HTERT RPE-1 (cell line): ENCODE results near the gene SMIM24.
"Not testable (repeated sequence)": the region's sequence is repeated elsewhere in the genome, so short reads cannot be mapped to it uniquely, and the experiment has no call there.

ENCODE experiments used
- in situ Hi-C: fragments of 300-500 bp; cut with MboI; formaldehyde crosslinking; loops from 4 replicates; pipeline ENCODE4 v1.14.3; 2020; ENCODE audit warnings: low sequenced_read_pairs

SMIM24 gene

DNA sequence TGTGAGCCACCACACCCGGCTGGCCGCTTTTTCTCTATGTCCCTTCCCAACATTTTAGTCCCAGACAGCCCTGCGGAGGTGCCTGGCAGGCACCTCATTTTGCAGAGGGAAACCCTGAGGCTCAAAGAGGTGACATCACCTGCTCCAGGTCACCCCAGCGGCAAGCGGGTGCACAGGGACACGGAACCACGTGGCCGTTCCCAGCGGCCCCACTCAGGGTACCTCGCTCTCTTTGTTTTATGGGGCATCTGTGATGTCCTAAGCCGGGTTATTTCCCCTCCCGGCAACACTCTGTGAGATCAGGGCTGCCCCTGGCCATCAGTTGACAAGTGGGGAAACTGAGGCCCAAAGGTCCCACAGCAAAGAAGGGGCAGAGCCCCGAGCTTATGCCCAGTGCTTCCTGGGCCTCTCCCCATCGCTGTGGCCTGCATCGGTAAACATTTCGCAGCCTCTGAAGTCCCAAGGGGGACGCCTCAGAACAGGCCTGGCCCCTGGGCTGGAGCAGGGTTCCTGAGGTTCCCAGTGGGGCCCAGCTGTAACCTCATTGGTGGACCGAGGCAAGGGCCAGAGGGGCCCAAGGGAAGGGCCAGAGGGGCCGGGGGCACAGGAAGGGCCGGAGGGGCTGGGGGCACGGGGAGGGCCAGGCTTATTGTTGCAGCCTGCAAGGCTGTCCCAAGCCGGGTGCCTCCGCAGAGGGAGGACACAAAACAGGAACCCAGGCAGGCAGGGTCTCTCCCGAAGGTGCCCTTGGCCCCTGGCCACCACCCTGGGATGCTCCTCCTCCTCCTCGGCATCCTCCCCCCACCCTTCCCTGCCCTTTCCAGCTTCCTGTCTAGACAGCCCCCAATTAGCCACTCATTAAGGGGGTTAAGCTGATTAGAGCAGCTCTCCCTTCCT is 39.0 kb downstream of the SMIM24 start:
- in situ Hi-C loops, result no loop called here

DNA sequence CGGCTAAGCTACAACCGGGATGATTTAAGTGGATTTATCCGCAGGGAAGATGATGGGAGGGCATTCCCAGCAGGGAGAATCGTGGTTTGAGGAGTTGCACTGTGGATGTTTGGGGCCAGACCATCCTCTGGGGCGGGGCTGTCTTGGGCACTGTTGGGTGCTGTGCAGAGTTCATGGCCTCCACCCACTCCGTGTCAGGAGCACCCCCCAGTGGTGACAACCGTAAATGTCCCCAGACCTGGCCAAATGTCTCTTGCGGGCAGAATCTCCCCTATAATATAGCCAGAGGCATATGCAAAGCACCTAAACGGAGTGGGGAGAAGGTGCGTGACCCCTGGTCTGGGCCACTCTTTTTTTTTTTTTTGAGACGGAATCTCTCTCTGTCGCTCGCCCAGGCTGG is 40.2 kb downstream of the SMIM24 start:
- in situ Hi-C loops, result no loop called here

GRCh38 chr19:3434630-3435553 is 45.4 kb downstream of the SMIM24 start:
- in situ Hi-C loops, result no loop called here

GRCh38 chr19:3433805-3434540 is 46.4 kb downstream of the SMIM24 start:
- in situ Hi-C loops, result no loop called here

DNA sequence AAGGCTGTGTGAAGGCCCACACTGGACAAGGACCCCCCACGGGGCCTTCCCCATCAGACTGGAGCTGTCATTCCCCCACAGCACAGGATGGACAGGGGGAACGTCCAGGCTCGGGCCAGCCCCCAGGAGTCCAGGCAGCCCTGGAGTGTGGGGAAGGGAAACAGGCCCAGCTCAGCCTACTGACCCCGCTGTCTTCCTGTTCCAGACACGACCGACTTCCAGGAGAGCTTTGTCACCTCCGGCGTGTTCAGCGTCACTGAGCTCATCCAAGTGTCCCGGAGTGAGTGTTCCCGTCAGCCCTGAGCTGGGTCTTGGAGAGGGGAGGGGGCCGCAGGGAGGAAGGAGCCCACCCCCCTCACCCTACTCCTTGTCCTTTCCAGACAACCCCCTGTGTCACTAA is 47.0 kb downstream of the SMIM24 start:
- in situ Hi-C loops, result no loop called here

DNA sequence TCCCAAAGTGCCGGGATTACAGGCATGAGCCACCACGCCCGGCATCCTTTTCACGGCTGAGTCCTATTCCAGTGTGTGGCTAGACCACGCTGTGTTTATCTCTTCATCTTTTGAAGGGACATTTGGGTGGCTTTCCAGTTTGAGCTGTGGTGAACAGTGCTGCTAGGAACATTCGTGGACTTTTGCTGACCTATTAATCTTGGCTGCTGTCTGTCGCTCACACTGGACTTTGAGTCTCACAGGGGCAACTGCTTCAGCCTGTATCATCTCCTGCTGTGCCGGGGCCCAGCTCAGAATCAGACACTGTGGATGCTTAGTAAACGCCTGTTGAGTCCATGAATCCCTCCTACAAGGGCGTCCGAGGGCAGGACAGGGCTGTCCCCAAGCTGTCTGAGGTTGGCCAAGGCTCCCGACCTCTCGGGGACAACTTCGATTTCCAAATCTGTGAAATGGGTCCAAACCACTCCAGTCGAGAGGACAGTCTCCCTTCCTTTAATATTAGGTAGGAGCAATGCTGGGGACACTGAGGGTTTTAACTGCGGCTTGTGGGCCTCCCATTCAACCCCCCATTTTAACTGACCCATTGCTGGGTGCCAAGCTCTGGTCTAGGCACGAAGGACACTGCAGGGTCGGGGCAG is 48.4 kb downstream of the SMIM24 start:
- in situ Hi-C loops, result no loop called here

- in situ Hi-C loops, result not testable (repeated sequence)
Observed at GRCh38 chr19:3430366-3430680, 50.0 kb downstream of the SMIM24 start.

DNA sequence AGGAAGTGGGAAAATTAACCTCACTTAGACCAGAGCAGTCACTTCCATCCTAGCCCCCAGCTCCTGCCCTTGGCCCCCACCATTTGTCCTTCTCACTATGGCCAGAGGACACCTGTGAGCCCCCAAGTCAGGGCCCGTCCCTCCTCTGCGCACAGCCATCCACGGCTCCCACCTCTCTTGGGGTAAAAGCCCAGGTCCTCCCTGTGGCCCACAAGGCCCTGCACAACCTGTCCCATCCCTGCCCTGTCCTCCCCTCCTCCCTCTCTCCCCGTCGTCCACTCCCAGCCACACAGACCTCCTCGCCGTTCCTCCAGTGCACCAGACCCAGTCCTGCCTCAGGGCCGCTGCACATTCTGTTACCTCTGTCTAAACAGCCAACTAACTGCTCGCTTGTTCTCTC is 53.9 kb downstream of the SMIM24 start:
- in situ Hi-C loops, result no loop called here
